Spleen (tissue), 7 donors: ENCODE measurements around the gene LMX1A.

Experiments
- CTCF ChIP-seq, 11 experiments: fragments of 200-600 bp in 7 of 11; fragments of 450-650 bp in 4 of 11; sonication (generic) in 4 of 11; IDR thresholded peaks in 8 of 11; conservative IDR thresholded peaks in 3 of 11; 1 replicate in 7 of 11; 2 replicates in 4 of 11; pipeline versions ENCODE4 v1.4.0 to v1.8.0; 2016 to 2021; ENCODE audit warnings: antibody characterized with exemption in 11 of 11, inconsistent platforms in 4 of 11, mild to moderate bottlenecking in 1 of 11
- POLR2A ChIP-seq, 3 donors: fragments of 450-650 bp; IDR thresholded peaks; one replicate each; pipeline ENCODE4 v1.5.1; 2017; ENCODE audit warnings: antibody characterized with exemption in 3 of 3, mild to moderate bottlenecking in 1 of 3
- POLR2AphosphoS5 ChIP-seq, 3 donors: sonication (generic); formaldehyde crosslinking; IDR thresholded peaks; one replicate each; pipeline ENCODE4 v1.5.1; 2017; ENCODE audit warnings: antibody characterized with exemption in 3 of 3
- donor health status: DM: no; HTN: no; CAD: no; lungs with moderate emphysema.
- donor health status: DM: no; HTN: no; CAD: no.
- donor health status: DM: no; HTN: no; CAD: no.

- no peak for TF ChIP-seq CTCF (IDR thresholded peaks at IDR 0.05 in 8 of 11, conservative IDR thresholded peaks at IDR 0.05 in 3 of 11)
- TF ChIP-seq POLR2A (IDR thresholded peaks at IDR 0.05): no peak
- no peak for TF ChIP-seq POLR2AphosphoS5 (IDR thresholded peaks at IDR 0.05)
These were observed 107.4 kb downstream of the LMX1A start for GRCh38 chr1:165248969-165249571.
